ENCODE results near the gene DYNLL2.

GRCh38 chr17:58061672-58062071, 21.5 kb upstream of the DYNLL2 start:
- TF ChIP-seq FOXA1 (IDR thresholded peaks at IDR 0.05; ENCODE audit: borderline replicate concordance): no peak
- no peak for TF ChIP-seq HNRNPK (IDR thresholded peaks at IDR 0.05; ENCODE audit: low read depth, low read length, poor library complexity, severe bottlenecking)
- no peak for TF ChIP-seq POLR2A (conservative IDR thresholded peaks at IDR 0.05)
